OCI-LY7 (cell line): ENCODE data around the gene DAGLA. TPM values are rescaled to one million over a fixed set of nuclear protein-coding genes. Genes with fewer than 3 reads are reported as not detected.
"Not testable (repeated sequence)": the region's sequence is repeated elsewhere in the genome, so short reads cannot be mapped to it uniquely, and the experiment has no call there.

Experiments
- BruUV-seq: library from RNA; stranded (reverse); fragments of 400-500 nt; replicated peaks from 2 replicates; lab custom pipeline; 2021; lab: Mats Ljungman, UMichigan
- CTCF ChIA-PET: fragments of 300-600 bp; sonication (Branson Sonifier 250); formaldehyde crosslinking; loops from one replicate; lab custom pipeline; 2022; ENCODE audit warnings: antibody characterized with exemption; ENCODE audit not compliant: unreplicated experiment; lab: Charles Lee
- POLR2A ChIA-PET: fragments of 300-600 bp; sonication (Branson Sonifier 250); formaldehyde crosslinking; loops from one replicate; lab custom pipeline; 2022; ENCODE audit warnings: antibody characterized with exemption; lab: Charles Lee
- DNase-seq: peaks from one replicate; pipeline ENCODE4 v3.0.0-alpha.2; 2015; ENCODE audit warnings: low spot score
- H2AFZ ChIP-seq: fragments of 200-600 bp; sonication (generic), shearing (Covaris generic); 2 replicates; pipeline ENCODE4 v1.6.1; 2014; ENCODE audit warnings: mild to moderate bottlenecking, antibody characterized with exemption, low read length, moderate library complexity
- H3K27ac ChIP-seq: fragments of 200-600 bp; sonication (generic); 2 replicates; pipeline ENCODE4 v1.5.1; 2014; ENCODE audit warnings: mixed run types, low read depth, mild to moderate bottlenecking, moderate library complexity, low read length, inconsistent platforms; ENCODE audit not compliant: poor library complexity, severe bottlenecking
- H3K36me3 ChIP-seq: fragments of 200-600 bp; sonication (generic); 2 replicates; pipeline ENCODE4 v1.6.1; 2014; ENCODE audit warnings: mild to moderate bottlenecking, antibody characterized with exemption, low read length, moderate library complexity, mixed read lengths; ENCODE audit not compliant: insufficient read depth
- H3K4me1 ChIP-seq: fragments of 200-600 bp; sonication (generic); 2 replicates; pipeline ENCODE4 v1.5.1; 2014; ENCODE audit warnings: mild to moderate bottlenecking, low read length; ENCODE audit not compliant: insufficient read depth, poor library complexity, severe bottlenecking
- H3K4me2 ChIP-seq: fragments of 200-600 bp; sonication (generic); 2 replicates; pipeline ENCODE4 v1.6.1; 2014; ENCODE audit warnings: mild to moderate bottlenecking, low read length
- H3K4me3 ChIP-seq: fragments of 200-600 bp; sonication (generic); 2 replicates; pipeline ENCODE4 v1.5.1; 2014; ENCODE audit warnings: mild to moderate bottlenecking, low read depth, low read length; ENCODE audit not compliant: poor library complexity, severe bottlenecking
- H3K79me2 ChIP-seq: fragments of 200-600 bp; sonication (generic); 2 replicates; pipeline ENCODE4 v1.6.1; 2016; ENCODE audit warnings: low read depth, mild to moderate bottlenecking, low read length, moderate library complexity, mixed read lengths; ENCODE audit not compliant: insufficient read depth
- H3K9me2 ChIP-seq: fragments of 200-600 bp; sonication (generic); 2 replicates; pipeline ENCODE4 v1.6.1; 2016; ENCODE audit warnings: mild to moderate bottlenecking, low read length, mixed read lengths; ENCODE audit not compliant: insufficient read depth
- H3K9me3 ChIP-seq: fragments of 200-600 bp; sonication (generic); 2 replicates; pipeline ENCODE4 v1.6.1; 2014; ENCODE audit warnings: mild to moderate bottlenecking, mixed run types, low read length, mixed read lengths
- H4K20me1 ChIP-seq: fragments of 200-600 bp; sonication (generic); 2 replicates; pipeline ENCODE4 v1.6.1; 2014; ENCODE audit warnings: mild to moderate bottlenecking, antibody characterized with exemption, low read length, moderate library complexity, mixed read lengths; ENCODE audit not compliant: insufficient read depth
- CTCF ChIP-seq: fragments of 200-600 bp; sonication (generic); conservative IDR thresholded peaks from 2 replicates; pipeline ENCODE4 v1.5.1; 2014; ENCODE audit warnings: mild to moderate bottlenecking, antibody characterized with exemption, low read length, moderate library complexity, mixed read lengths
- EZH2phosphoT487 ChIP-seq: fragments of 200-600 bp; sonication (generic); IDR thresholded peaks from 2 replicates; pipeline ENCODE4 v1.6.1; 2018; ENCODE audit warnings: low read depth, borderline replicate concordance, mild to moderate bottlenecking, mixed run types, antibody characterized with exemption, low read length, moderate library complexity, mixed read lengths
- intact Hi-C: fragments of 100-400 bp; cut with micrococcal nuclease; formaldehyde crosslinking; loops from one replicate; pipeline ENCODE4 v1.10.0; 2022; ENCODE audit not compliant: unreplicated experiment
- total RNA-seq, 2 experiments: library from RNA; depleted of rRNA in 1 of 2; stranded (reverse); fragments of >200 nt in 1 of 2; shearing (Covaris generic) in 1 of 2; gene quantifications; 2 replicates each; pipeline ENCODE4 v1.2.3, GENCODE V29; 2014 to 2022

DAGLA gene
- total RNA-seq, 2 experiments from 2014 or later, result not detected

- H3K4me2 ChIP-seq, result no peak overlapping the region
- no TSS peak for BruUV-seq
- no peaks in the 10 kb centered on the region for H3K9me2 ChIP-seq
- POLR2A ChIA-PET, result no interaction called here
- no peaks in the 10 kb centered on the region for H3K36me3 ChIP-seq
- H3K4me3 ChIP-seq, result no peak overlapping the region
- H3K79me2 ChIP-seq, result no peaks in the 10 kb centered on the region
- no peaks in the 10 kb centered on the region for H3K4me1 ChIP-seq
- no peak for DNase-seq
- H3K9me3 ChIP-seq, result no peaks in the 10 kb centered on the region
- no peak overlapping the region for H3K27ac ChIP-seq
- no peaks in the 10 kb centered on the region for H4K20me1 ChIP-seq
- intact Hi-C loops, result no loop called here
- no peak overlapping the region for H2AFZ ChIP-seq
- CTCF ChIA-PET, result no interaction called here
- TF ChIP-seq CTCF, result no peak
- TF ChIP-seq EZH2phosphoT487, result no peak
These were observed 10.8 kb upstream of the DAGLA start for GRCh38 chr11:61669417-61669816.

- Histone ChIP-seq H3K4me1 (no peaks in the 10 kb centered on the region), H3K9me3 (no peaks in the 10 kb centered on the region), H4K20me1 (no peaks in the 10 kb centered on the region), H3K27ac (no peak overlapping the region), H3K4me3 (no peak overlapping the region), H3K4me2 (no peak overlapping the region), H3K9me2 (no peaks in the 10 kb centered on the region), H3K36me3 (no peaks in the 10 kb centered on the region), H3K79me2 (no peaks in the 10 kb centered on the region), H2AFZ (no peak overlapping the region)
- BruUV-seq, result no TSS peak
- intact Hi-C loops, result no loop called here
- TF ChIP-seq EZH2phosphoT487 (no peak), CTCF (no peak)
- CTCF ChIA-PET, result no interaction called here
- POLR2A ChIA-PET, result no interaction called here
- no peak for DNase-seq
These were observed 9.6 kb upstream of the DAGLA start for GRCh38 chr11:61670626-61671025.

- ChIA-PET CTCF (no interaction called here), POLR2A (no interaction called here)
- no peak for DNase-seq
- Histone ChIP-seq H3K27ac (no peak overlapping the region), H3K4me1 (no peaks in the 10 kb centered on the region), H3K4me3 (no peak overlapping the region), H3K36me3 (no peaks in the 10 kb centered on the region), H3K9me3 (no peaks in the 10 kb centered on the region), H3K4me2 (no peak overlapping the region), H3K9me2 (no peaks in the 10 kb centered on the region), H4K20me1 (no peaks in the 10 kb centered on the region), H3K79me2 (no peaks in the 10 kb centered on the region), H2AFZ (no peak overlapping the region)
- TF ChIP-seq CTCF, result 0 out of 2 replicates have a peak, but pooled peaks have one; percentile 20
- no peak for TF ChIP-seq EZH2phosphoT487
- BruUV-seq, result no TSS peak
- intact Hi-C loops, result no loop called here
These were observed 8.7 kb upstream of the DAGLA start for GRCh38 chr11:61671527-61671926.

- H3K36me3 ChIP-seq, H3K4me2 ChIP-seq, H3K4me1 ChIP-seq, H2AFZ ChIP-seq, H3K9me2 ChIP-seq, BruUV-seq, H3K79me2 ChIP-seq, H4K20me1 ChIP-seq, H3K9me3 ChIP-seq, CTCF ChIA-PET, H3K4me3 ChIP-seq, POLR2A ChIA-PET, H3K27ac ChIP-seq, DNase-seq, intact Hi-C loops: not testable (repeated sequence)
These were observed 6.2 kb upstream of the DAGLA start for GRCh38 chr11:61673946-61674467.
